GM21786 (cell line): ENCODE measurements around the gene PRKN.

ENCODE experiments used
- ATAC-seq: cut with Tn5 transposase; IDR thresholded peaks from one replicate; pipeline ENCODE4 v1.9.1; 2021; ENCODE audit not compliant: unreplicated experiment

Gene PRKN

DNA sequence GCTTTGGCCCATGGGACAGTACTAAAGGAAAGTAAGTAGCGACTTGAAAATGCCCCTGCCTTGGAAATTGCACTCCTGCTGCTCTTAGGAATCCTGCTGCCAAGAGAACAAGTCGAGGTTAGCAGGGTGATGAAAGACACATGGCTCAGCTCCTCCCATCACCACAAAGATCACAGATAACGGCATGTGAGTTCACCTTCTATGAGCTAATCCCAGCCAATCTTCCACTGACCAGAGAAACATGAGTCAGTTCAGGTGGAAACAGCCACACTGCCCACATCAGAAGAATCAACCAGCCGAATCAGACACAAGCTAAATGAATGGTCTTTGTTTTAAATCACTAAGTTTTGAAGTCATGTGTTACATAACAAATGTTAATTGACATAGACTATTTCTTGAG lies 106.3 kb downstream of the PRKN start:
- peak; percentile 53 for ATAC-seq

DNA sequence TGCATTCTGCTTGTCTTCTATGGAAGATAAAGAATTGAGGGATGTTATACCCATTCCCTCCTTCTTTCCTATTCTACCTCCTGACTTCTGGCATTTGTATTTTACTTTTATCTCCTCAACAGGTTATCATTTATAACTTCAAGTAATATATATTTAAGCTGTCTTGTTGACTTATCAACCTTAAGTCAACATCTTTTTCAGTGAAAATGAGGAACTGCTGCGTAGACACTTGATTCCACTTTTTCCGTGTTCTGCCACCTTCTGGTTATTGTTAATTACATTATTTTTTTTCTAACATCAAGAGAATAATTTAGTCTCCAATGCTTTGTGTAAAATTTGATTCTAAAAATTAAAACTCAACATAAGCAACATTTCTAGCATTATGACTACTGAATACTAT lies 107.5 kb downstream of the PRKN start:
- ATAC-seq, result no peak

DNA sequence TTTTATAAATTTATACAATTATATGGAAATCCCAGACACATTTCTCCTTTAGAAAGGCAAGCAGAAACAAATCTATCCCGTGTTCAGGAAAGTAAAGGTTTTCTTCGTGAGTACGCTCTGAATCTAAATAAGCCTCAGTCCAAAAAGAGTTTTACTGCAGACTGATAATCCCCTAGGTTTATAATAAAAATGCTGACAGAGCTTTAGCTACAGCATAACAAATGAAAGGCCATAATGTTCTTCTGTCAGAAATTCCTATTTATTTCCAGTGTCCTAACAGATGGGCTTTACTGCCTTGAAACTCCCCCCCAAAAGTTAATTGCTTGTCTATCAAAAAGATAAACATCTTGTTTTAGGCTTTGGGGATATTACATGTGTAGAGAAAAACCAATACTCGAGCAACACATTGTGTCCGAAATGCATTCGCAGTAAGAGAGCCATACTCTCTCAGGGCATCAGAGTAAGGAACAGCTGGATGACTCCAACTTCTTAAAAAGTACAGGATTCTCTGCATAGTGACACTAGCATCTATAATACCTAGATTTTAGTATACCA lies 109.0 kb downstream of the PRKN start:
- ATAC-seq, result no peak

DNA sequence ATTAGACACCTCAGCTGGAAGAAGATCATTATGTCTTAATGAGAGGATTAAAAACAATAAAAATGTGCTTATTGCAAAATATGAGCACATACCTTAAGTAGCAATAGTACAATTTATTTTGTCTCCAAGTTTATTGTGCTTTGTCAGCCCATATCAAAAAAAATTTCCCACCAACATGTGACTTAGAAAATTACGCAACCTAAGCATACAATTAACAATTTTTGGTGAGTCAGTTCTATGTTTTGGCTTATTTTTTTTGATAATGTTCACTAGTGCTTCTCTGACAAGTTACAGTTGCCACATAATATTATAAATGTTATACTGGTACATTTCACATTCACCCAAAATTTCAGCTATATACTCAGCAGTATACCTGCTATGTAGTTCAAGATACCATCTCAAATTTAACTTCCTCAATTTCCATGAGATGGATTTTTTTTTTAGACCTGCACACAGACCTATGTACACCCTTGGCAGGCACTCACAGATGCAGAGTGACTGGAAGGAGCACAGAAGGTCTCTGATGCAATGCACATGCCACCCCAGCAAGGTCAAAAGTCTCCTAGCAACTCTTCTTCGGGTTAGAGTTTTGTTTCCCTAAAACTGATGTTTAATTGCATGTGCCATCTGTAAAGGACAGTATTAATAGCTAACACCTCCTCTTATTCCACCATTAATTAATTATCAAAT lies 112.4 kb downstream of the PRKN start:
- ATAC-seq, result no peak

DNA sequence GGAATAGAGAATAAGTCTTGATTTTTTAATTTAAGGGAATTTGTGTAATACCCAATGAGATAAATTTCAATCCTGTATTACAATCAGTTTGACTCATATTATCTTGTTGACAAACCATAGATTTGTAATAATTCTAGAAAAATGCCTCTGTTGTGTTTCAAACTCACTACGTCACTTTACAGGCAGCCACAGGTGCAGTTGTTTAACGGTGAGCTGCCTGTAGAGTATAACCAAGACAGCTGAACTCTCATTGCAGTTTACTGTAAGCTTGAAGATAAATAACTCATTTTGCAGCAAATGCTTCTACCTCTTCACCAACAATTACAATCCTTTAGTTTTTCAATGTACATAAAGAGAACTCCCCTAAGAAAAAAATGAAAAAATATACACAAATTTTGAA lies 114.3 kb downstream of the PRKN start:
- ATAC-seq, result no peak

DNA sequence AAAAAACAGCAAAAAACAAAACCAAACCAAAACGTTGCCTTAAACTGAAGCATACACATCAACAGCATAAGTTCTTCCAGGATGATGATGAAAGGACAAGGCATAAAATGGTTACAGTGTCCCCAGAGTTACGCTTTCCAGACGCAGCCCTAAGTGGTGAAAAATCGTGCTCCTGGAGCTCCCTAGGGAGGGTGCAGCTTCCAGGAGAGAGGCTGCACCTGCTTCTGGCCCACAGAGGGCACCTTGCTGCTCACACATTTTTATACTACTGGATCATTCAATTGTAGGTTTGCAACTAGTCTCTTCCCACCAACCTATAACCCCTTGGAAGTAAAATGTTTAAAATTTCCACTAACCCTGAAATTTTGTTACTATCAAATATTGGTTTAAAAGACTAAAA lies 115.0 kb downstream of the PRKN start:
- ATAC-seq, result no peak

DNA sequence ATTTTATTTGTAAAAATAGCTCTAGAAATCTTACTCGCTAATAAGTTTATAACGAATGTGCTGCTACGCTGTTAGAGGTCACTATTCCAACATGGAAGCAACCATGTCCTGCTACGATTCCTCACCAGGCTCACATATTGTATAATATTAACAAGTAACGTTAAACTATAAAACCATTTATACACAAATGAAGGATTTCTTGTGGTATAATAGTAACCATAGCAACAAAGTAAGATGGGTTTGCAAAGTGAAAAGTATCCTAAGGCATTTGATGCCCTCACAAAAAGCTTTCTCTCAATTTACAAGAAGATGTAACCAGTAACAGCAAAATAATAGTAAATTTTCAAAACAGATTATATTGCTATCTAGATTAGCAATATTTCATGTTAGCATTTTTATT lies 117.2 kb downstream of the PRKN start:
- no peak for ATAC-seq

DNA sequence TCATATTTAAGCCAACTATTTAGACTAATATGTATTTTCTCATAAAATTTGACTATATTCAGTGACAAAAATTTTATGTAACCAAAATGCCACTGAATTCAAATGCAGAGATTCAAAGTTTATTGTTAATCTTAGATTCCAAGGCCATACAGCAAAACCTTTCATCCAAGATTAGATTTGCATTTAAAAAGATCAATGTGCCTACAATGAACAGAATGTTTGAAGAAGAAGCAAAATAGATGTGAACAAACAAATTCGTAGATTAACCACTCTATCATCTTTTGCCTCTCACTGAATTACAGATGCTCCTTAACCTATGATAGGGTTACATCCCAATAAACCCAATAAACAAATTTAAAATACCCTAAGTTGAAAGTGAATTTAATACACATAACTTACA lies 121.7 kb downstream of the PRKN start:
- no peak for ATAC-seq

DNA sequence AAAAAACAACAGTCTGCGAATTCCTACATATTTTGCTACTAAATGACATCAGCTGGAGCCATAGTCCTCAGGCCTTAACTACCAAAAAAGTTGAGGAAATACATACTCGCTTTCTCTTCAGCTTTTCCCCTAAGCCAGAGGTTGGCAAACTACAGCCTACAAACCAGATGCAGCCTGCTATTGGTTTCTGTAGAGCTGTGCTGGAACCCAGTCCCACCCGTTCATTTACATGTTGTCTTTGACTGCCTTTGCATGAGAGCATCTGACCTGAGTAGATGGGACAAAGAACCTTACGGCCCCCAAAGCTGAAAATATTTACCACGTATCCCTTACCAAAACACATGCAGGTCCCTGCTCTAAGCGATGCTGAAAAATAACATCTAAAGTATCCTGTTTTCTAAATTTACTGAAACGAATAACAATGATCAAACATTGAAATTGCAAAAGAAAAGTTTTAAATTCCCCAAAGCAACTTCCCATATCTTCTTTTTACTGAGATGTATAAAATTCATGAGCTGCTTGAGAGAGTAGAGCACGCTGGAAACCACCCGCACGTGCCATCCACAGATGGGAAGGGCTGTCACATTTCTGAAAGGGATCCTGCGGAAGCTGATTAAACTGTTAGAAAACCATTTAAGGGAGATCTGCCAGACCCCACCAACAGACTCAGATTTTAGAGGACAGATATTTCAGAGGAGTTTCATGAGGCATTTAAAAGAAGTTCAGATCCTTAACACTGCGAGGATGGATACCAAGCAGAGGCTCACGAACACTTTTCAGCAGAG lies 124.1 kb downstream of the PRKN start:
- ATAC-seq, result no peak

DNA sequence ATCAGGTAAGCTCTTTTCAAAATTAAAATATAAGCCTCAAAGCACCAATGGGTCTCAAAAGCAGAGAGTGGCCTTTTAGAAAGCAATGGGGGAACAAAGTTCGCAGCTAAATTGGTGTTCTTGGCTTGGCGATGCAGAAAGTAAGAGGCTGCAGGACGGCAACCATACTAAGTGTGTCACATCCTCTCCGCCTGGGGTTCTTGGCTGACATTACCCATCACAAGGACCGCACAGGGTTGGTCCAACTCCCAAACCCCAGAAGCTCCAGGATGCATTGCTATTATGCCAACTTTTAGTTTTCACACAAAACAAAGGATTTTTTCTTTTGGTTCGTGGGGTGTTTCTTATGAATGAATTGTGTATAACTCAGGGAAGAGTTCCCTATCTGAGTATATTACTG lies 124.8 kb downstream of the PRKN start:
- no peak for ATAC-seq

DNA sequence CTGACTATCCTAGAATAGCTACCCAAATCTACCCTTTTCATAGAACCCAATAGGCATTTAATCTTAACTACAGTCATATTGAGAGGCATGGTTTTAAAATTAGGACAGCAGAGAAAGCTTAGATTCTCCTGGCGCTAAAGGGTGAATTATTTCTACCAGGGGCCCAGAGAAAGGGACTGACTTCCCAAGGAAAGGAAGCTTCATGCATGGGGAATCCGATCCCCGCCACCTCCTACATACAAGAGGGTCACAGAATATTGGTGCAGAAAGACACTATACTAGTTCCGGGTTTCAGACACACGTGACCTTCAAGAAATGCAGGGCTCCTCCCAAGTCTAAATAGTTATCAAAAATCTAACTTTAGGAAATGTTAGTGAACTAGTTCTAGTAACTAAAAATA lies 130.9 kb downstream of the PRKN start:
- ATAC-seq, result no peak

DNA sequence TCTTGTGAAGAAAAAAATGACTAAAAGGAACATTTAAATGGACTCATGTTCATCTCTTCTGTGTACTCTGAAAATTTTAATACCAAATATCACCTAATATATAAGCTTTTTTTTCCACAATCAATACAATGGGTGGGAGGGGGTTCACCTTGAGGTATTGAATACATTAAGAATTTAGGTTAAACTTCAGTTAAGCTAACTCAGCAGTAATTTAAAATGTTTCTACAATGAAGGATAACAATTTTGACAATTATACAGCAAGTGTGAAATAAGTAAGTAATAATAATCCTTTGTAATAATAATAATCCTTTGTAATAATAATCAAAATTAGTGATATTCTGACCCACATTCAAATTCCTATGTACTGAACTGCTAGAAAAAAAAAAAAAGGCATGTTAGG lies 136.0 kb downstream of the PRKN start:
- ATAC-seq, result no peak

DNA sequence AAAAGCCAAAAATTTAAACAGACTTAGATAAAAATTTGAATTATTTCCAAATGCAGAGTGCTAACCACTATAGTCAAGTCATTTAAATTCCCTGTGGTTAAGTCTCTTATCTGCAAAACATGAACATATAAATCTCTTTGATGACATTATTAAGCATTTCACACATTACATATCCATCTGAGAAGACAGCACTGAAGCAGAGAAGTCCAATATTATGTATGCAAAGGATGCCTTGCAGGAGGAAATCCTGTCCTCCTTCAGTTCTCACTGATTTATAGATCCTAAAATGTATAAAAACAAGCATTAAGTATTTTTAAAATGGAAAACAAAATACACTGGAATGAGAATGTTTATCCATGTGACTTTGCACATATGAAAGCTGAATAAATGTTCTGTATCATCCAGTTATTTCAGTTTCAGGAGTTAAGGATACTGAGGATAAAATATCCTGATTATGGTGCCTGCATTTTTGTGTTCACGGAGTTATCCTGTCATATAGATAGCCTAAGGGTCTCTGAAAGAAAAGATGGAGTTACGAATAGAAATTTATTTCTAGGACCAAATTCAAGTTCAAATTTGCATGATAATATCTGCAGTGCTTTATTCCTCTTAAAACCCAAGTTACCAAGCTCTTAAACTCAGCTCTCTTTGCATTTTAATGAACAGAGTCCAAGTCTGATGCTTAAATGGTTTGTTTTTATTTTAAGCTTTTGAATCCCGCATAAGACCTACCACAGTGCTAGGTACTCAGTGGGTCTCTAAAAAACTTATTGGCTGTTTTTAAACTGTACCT lies 145.4 kb downstream of the PRKN start:
- ATAC-seq, result no peak

DNA sequence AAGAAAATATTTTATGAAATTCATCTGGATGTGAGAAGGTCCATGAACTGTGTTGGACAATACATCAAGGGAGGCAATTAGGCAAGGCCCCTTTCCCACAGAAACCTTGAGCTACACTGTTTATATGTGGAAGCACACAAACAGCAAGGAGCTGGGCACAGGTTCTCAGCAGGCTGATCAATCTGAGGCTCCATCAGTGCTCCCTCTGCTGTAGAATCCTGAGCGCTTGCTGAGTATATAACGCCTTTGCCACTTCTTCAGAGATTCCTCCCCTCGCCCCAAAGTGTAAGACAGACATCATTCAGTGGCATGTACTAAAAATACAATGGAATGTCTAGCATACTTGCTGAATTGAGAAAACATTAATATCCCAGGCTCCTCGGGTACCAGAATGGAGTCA lies 146.9 kb downstream of the PRKN start:
- ATAC-seq, result no peak

DNA sequence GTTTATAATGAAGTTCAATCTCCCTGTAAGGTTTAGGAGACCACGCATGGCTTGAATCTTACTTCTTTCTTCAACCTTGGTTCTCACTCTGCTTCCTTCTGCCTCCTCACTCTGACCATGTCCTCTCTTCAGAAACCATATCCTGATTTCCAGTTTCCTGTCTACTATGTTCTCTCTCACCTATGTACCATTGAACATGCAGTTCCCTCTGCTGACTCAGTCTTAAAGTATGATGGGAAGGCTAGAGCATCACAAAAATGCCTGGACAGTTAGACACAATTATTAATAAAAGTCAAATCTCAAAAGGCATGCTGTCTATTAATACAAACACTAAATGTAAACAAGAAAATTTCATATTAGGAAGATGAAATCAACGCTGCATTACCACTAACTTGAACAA lies 151.6 kb downstream of the PRKN start:
- no peak for ATAC-seq

DNA sequence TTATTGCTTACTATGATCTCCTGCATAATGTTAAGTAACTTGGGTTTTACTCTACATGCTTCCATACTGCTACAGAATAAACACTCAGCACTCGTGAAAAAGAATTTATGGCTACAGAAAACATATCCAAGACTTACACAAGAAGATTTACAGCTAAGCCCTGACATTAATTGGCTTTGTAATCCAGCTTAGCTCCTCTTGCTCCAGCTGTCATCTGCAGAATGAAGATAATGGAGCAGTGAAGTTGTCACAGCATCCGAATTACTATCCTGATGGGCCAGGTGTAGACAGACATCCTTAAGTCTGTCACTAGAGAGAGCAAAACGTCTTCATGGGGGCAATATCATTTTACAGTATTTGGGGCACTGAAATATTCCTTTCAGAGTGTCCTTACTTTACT lies 155.3 kb downstream of the PRKN start:
- no peak for ATAC-seq

DNA sequence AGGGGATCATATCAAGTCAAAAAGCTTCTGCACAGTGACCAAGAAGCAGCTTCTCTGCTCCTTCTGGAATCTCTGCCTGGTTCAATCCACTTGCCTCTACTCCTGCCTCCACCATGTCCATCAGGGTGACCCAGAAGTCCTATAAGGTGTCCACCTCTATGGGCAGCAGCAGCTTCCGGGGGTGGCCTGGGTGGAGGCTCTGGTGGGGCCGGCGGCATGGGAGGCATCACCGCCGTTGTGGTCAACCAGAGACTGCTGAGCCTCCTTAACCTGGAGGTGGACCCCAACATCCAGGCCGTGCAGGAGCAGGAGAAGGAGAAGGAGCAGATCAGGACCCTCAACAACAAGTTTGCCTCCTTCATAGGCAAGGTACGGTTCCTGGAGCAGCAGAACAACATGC lies 159.3 kb downstream of the PRKN start:
- ATAC-seq, result no peak

DNA sequence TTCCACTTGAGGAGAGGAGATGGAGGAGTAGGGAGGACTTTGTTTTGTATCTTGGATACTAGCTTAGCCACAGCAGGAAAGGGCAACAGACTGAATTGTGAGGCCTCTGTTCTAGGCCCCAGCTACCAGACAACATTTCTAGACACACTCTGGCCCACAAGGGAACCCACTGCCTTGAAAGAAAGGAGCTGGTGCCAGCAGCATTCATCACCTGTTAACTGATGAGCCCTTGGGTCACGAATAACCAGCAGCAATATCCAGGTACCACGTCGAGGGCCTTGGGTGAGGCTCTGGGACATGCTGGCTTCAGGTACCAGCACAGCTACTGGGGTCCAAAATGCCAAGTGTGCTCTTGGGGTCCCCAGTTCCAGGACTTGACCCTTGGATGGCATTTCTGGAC lies 165.5 kb downstream of the PRKN start:
- ATAC-seq, result no peak

DNA sequence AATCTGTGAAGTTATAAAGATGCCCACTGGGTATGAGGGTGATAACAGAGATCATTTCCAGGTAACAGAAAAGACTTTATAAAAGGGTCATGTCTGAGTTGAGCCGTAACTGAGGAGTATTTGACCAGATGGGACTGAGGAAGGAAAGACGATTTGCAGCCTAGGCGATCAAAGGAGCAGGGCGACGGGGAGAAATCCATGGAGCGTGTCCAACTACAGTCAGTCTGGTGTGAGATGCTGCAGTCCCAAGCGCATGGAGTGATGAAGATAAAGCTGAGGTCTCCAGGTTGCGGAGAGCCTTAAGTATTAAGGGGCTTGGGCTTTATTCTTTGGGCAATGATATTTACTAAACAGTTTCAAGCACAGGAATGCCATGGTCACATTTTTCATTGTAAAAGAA lies 166.7 kb downstream of the PRKN start:
- no peak for ATAC-seq

DNA sequence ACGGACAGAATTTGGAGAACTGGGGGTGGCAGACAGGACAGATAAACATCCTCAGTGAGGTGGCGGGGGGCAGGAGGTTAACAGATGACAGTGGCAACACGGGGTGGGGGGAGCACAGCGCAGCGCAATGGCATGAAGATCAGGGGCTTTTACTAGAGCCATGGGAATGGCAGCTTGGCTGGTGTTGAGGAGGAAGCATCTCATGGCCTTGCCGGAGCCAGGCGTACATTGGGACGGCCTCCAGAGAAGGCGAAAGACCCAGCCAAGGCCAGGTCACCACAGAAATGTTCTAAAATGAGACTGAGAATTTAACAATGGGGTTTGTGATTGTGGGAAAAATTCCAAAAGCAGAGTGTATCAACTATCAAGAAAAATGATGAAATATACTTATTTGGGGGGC lies 173.0 kb downstream of the PRKN start:
- ATAC-seq, result no peak

DNA sequence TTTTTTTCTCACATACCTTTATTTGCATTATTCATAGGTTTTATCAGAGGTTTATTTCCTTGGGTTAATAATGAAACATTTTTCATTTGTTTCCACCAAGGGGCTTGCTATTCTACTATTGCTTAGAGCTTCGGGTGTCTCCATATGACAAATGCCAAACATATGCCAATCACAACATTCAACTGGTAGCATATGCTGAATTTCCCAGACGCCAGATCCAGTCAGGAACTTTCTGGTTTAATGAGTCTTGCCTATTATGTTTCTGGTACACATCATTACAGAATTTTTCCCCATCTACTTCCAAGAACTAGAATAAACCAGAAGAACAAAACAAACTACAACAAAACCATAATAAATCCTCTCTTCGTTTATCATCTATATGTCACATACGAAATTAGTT lies 180.7 kb downstream of the PRKN start:
- ATAC-seq, result no peak

DNA sequence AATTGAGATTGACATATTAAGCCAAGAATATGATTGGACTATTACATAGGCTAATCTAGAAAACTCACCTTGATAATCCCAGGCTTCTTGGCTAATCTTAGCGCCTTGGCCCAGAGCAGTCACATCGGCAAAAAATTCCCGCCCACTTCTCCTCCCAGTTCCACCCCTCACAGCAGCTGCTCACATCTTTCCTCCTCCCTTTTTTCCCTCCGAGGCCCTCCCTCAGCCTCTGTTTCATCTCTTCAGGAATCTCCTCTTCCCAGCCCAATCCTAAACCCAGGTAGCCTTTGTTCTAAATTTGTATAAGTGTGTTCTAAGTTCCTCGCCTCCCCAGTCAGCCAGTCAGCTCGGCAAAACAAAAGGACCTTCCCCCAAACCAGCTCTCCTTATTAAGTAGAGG lies 184.3 kb downstream of the PRKN start:
- no peak for ATAC-seq
